ENCODE results near the gene COMTD1.

COMTD1 gene

GRCh38 chr10:75235375-75236177 lies at the start of gene COMTD1:
Gene COMTD1, minus strand, starts transcription at chr10:75235957. Its CDS starts 29 bp downstream, at chr10:75235928.
- peak; percentile 27 for TF ChIP-seq POLR2A (IDR thresholded peaks at IDR 0.05; ENCODE audit: extremely low read depth, insufficient read length)
- TF ChIP-seq MAX (IDR thresholded peaks at IDR 0.05; ENCODE audit: low read depth, low read length): peak; percentile 91
- TF ChIP-seq, protein P1, sequence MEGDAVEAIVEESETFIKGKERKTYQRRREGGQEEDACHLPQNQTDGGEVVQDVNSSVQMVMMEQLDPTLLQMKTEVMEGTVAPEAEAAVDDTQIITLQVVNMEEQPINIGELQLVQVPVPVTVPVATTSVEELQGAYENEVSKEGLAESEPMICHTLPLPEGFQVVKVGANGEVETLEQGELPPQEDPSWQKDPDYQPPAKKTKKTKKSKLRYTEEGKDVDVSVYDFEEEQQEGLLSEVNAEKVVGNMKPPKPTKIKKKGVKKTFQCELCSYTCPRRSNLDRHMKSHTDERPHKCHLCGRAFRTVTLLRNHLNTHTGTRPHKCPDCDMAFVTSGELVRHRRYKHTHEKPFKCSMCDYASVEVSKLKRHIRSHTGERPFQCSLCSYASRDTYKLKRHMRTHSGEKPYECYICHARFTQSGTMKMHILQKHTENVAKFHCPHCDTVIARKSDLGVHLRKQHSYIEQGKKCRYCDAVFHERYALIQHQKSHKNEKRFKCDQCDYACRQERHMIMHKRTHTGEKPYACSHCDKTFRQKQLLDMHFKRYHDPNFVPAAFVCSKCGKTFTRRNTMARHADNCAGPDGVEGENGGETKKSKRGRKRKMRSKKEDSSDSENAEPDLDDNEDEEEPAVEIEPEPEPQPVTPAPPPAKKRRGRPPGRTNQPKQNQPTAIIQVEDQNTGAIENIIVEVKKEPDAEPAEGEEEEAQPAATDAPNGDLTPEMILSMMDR (IDR thresholded peaks at IDR 0.05; ENCODE audit: low read depth, low read length): peak; percentile 100
- peak; percentile 92; the same call in 1 of the 2 replicates for TF ChIP-seq MYC (IDR thresholded peaks at IDR 0.05; ENCODE audit: low read depth, low read length)
- DNase-seq (ENCODE audit: low read depth): peak; percentile 96
- peak within 1 kb of the TSS; percentile 68 for H3K4me3 ChIP-seq (ENCODE audit: low read depth, low read length)

- TF ChIP-seq POLR2A (IDR thresholded peaks at IDR 0.05; ENCODE audit: extremely low read depth, insufficient read length) (no peak), MAX (IDR thresholded peaks at IDR 0.05; ENCODE audit: low read depth, low read length) (no peak), MYC (IDR thresholded peaks at IDR 0.05; ENCODE audit: low read depth, low read length) (no peak)
- TF ChIP-seq, protein P1 (IDR thresholded peaks at IDR 0.05; ENCODE audit: low read depth, low read length): no peak
- no peak overlapping the region for H3K4me3 ChIP-seq (ENCODE audit: low read depth, low read length)
- DNase-seq (ENCODE audit: low read depth): no peak
Measured at GRCh38 chr10:75283671-75284470, 48.1 kb upstream of the COMTD1 start.

DNA sequence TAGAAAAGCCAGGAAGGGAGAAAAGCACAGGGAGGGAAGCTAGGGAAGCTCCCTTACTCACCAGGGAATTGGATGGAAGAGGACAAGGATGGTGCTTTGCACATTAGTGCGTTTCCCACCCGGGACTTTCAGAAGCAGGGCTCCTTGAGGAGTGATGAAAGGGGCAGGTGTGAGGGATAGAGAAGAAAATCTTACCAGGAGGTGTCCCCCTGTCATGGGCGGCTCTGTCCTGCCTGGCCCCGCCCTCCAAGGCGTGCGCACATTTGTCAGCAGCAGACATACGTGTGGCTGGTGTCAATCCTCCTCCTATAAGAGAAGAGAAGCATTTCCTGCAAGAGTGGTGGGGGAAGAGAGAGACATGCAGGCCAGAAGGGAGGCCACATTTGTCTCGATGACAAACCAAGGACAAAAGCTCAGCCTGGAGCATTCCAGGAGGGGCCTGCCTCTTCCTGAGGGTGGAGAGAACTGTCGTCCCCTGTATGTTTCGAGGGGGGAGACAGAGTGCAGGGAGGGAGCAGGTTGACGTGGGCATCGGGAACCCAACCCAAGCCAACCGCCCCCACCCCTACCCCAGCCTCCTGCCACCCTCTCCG lies 47.4 kb upstream of the COMTD1 start:
- TF ChIP-seq, protein P1 (IDR thresholded peaks at IDR 0.05; ENCODE audit: low read depth, low read length): no peak
- TF ChIP-seq MYC (IDR thresholded peaks at IDR 0.05; ENCODE audit: low read depth, low read length): no peak
- no peak for TF ChIP-seq MAX (IDR thresholded peaks at IDR 0.05; ENCODE audit: low read depth, low read length)
- no peak for TF ChIP-seq POLR2A (IDR thresholded peaks at IDR 0.05; ENCODE audit: extremely low read depth, insufficient read length)
- DNase-seq (ENCODE audit: low read depth): no peak

GRCh38 chr10:75281974-75282373 lies 46.2 kb upstream of the COMTD1 start:
- no peak overlapping the region for H3K4me3 ChIP-seq (ENCODE audit: low read depth, low read length)
- no peak for DNase-seq (ENCODE audit: low read depth)
- TF ChIP-seq MAX (IDR thresholded peaks at IDR 0.05; ENCODE audit: low read depth, low read length) (no peak), MYC (IDR thresholded peaks at IDR 0.05; ENCODE audit: low read depth, low read length) (no peak), POLR2A (IDR thresholded peaks at IDR 0.05; ENCODE audit: extremely low read depth, insufficient read length) (no peak)
- TF ChIP-seq, protein P1 (IDR thresholded peaks at IDR 0.05; ENCODE audit: low read depth, low read length): no peak

More for the DNA sequence above, 47.4 kb upstream of the COMTD1 start:
- no peak overlapping the region for H3K4me3 ChIP-seq (ENCODE audit: low read depth, low read length)

DNA sequence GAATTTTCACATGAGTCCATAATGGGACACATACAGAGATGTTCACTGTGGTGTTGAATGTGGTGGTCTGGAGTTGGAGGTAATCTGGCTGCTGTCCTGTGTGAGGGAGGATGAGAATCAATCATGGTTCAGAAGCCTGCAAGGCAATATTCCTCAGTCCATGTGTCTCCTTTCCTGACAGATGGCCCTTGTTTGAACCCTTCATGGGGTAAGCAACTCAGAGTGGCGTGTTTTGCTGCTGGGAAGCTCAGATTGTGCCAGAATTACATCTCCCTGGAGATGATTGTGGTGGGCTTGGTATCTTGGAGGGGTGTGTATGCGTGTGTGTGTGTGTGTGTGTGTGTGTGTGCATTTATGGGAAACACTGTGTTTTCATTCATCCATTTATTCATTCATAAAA lies 44.5 kb upstream of the COMTD1 start:
- no peak for DNase-seq (ENCODE audit: low read depth)
- no peak overlapping the region for H3K4me3 ChIP-seq (ENCODE audit: low read depth, low read length)
- TF ChIP-seq MAX (IDR thresholded peaks at IDR 0.05; ENCODE audit: low read depth, low read length): no peak
- TF ChIP-seq POLR2A (IDR thresholded peaks at IDR 0.05; ENCODE audit: extremely low read depth, insufficient read length): no peak
- TF ChIP-seq, protein P1 (IDR thresholded peaks at IDR 0.05; ENCODE audit: low read depth, low read length): no peak
- TF ChIP-seq MYC (IDR thresholded peaks at IDR 0.05; ENCODE audit: low read depth, low read length): no peak

Measured in NB4 (cell line).